OCI-LY3 (cell line): ENCODE results near the gene RBM23.
A peak's percentile ranks its signal among the peaks of the same experiment; 100 is the strongest.

ENCODE experiments used
- H2AFZ ChIP-seq: fragments of 200-600, 300-600 bp; shearing (Covaris generic); 2 replicates; pipeline ENCODE4 v1.6.0; 2014; ENCODE audit warnings: antibody characterized with exemption, low read depth, low read length
- H3K27ac ChIP-seq: fragments of 200-600, 300-600 bp; sonication (generic); 2 replicates; pipeline ENCODE4 v1.5.1; 2014; ENCODE audit warnings: mild to moderate bottlenecking, low read length, moderate library complexity, mixed read lengths
- H3K27me3 ChIP-seq: fragments of 200-600, 300-600 bp; sonication (generic); 2 replicates; pipeline ENCODE4 v1.6.1; 2014; ENCODE audit warnings: low read depth, low read length, mixed read lengths
- H3K36me3 ChIP-seq: fragments of 200-600, 300-600 bp; sonication (generic); replicated peaks from 2 replicates; pipeline ENCODE3; 2014; ENCODE audit warnings: low read depth, low read length, mixed read lengths
- H3K4me1 ChIP-seq: fragments of 300-600, 200-600 bp; sonication (generic); 2 replicates; pipeline ENCODE4 v1.6.1; 2014; ENCODE audit warnings: low read length, mixed read lengths
- H3K4me2 ChIP-seq: fragments of 200-600, 300-600 bp; sonication (generic); 2 replicates; pipeline ENCODE4 v1.6.1; 2014; ENCODE audit warnings: low read length, mixed read lengths
- H3K4me3 ChIP-seq: fragments of 300-600, 200-600 bp; sonication (generic); 2 replicates; pipeline ENCODE4 v1.5.1; 2014; ENCODE audit warnings: antibody characterized with exemption, mild to moderate bottlenecking, low read length, moderate library complexity
- H3K79me2 ChIP-seq: fragments of 300-600, 200-600 bp; shearing (Covaris generic); 2 replicates; pipeline ENCODE4 v1.6.1; 2014; ENCODE audit warnings: mild to moderate bottlenecking, low read length, mixed read lengths
- H3K9ac ChIP-seq: fragments of 300-600, 200-600 bp; shearing (Covaris generic); 2 replicates; pipeline ENCODE4 v1.6.0; 2014; ENCODE audit warnings: mild to moderate bottlenecking, low read length, moderate library complexity
- H3K9me3 ChIP-seq: fragments of 200-600, 300-600 bp; shearing (Covaris generic); 2 replicates; pipeline ENCODE4 v1.6.1; 2014; ENCODE audit warnings: low read length, mixed read lengths; ENCODE audit not compliant: insufficient read depth
- H4K20me1 ChIP-seq: fragments of 200-600, 300-600 bp; sonication (generic); 2 replicates; pipeline ENCODE4 v1.6.1; 2016; ENCODE audit warnings: low read length, mixed read lengths; ENCODE audit not compliant: insufficient read depth
- CTCF ChIP-seq: fragments of 200-600, 300-600 bp; sonication (generic); IDR thresholded peaks from 2 replicates; pipeline ENCODE4 v1.5.1; 2014; ENCODE audit warnings: antibody characterized with exemption, low read length, low read depth
- EZH2phosphoT487 ChIP-seq: fragments of 200-600 bp; shearing (Covaris generic); IDR thresholded peaks from 2 replicates; pipeline ENCODE4 v1.6.1; 2018; ENCODE audit warnings: antibody characterized with exemption, mixed run types, low read depth

RBM23 gene

GRCh38 chr14:22884738-22885523, 34.0 kb downstream of the RBM23 start:
- no peak for TF ChIP-seq CTCF
- TF ChIP-seq EZH2phosphoT487, result no peak
- 0 out of 2 replicates have a peak, but pooled peaks cover 7% of the 10 kb centered on the region for H3K27me3 ChIP-seq
- no peak overlapping the region for H3K4me3 ChIP-seq

GRCh38 chr14:22884076-22884737, 34.7 kb downstream of the RBM23 start:
- H3K79me2 ChIP-seq, result no peaks in the 10 kb centered on the region
- TF ChIP-seq EZH2phosphoT487, result no peak
- no peak for TF ChIP-seq CTCF
- H4K20me1 ChIP-seq, result no peaks in the 10 kb centered on the region
- H3K4me3 ChIP-seq, result no peak overlapping the region
- no peaks in the 10 kb centered on the region for H3K36me3 ChIP-seq
- H3K27me3 ChIP-seq, result 0 out of 2 replicates have a peak, but pooled peaks cover 7% of the 10 kb centered on the region
- H3K27ac ChIP-seq, result no peak overlapping the region
- H2AFZ ChIP-seq, result no peak overlapping the region
- H3K4me2 ChIP-seq, result no peak overlapping the region
- H3K9ac ChIP-seq, result no peak overlapping the region
- no peaks in the 10 kb centered on the region for H3K9me3 ChIP-seq
- H3K4me1 ChIP-seq, result peaks cover 22% of the 10 kb centered on the region

More at GRCh38 chr14:22884738-22885523, 34.0 kb downstream of the RBM23 start:
- H3K9me3 ChIP-seq, result no peaks in the 10 kb centered on the region
- H3K9ac ChIP-seq, result no peak overlapping the region
- no peak overlapping the region for H3K4me2 ChIP-seq
- H4K20me1 ChIP-seq, result no peaks in the 10 kb centered on the region
- H2AFZ ChIP-seq, result no peak overlapping the region
- H3K4me1 ChIP-seq, result peaks cover 22% of the 10 kb centered on the region
- no peak overlapping the region for H3K27ac ChIP-seq
- no peaks in the 10 kb centered on the region for H3K36me3 ChIP-seq
- no peaks in the 10 kb centered on the region for H3K79me2 ChIP-seq

- TF ChIP-seq CTCF (no peak), EZH2phosphoT487 (no peak)
- Histone ChIP-seq H3K79me2 (no peaks in the 10 kb centered on the region), H3K36me3 (peaks cover 3% of the 10 kb centered on the region), H3K4me1 (peaks cover 20% of the 10 kb centered on the region), H3K27ac (no peak within 1 kb of the TSS), H3K9me3 (no peaks in the 10 kb centered on the region), H3K4me2 (0 out of 2 replicates have a peak within 1 kb of the TSS, but pooled peaks have one; percentile 24), H3K4me3 (no peak within 1 kb of the TSS), H3K9ac (no peak within 1 kb of the TSS), H4K20me1 (no peaks in the 10 kb centered on the region), H3K27me3 (0 out of 2 replicates have a peak, but pooled peaks cover 7% of the 10 kb centered on the region), H2AFZ (no peak within 1 kb of the TSS)
These were observed 35.6 kb downstream of the RBM23 start, which contains the start of gene REM2 for GRCh38 chr14:22883173-22883976. Gene REM2, plus strand, starts transcription at chr14:22883222. Its CDS starts 66 bp downstream, at chr14:22883288.
